ENCODE results near the gene HSDL2. TPM values are rescaled to one million over a fixed set of nuclear protein-coding genes. Genes with fewer than 3 reads are reported as not detected.
"Not testable (repeated sequence)": the region's sequence is repeated elsewhere in the genome, so short reads cannot be mapped to it uniquely, and the experiment has no call there.

The HSDL2 gene
- total RNA-seq, 2 donors from 2014 or later: 93.0 to 127 TPM

- no peak overlapping the region for H3K4me3 ChIP-seq
- no peaks in the 10 kb centered on the region for H3K27me3 ChIP-seq
- no peaks in the 10 kb centered on the region for H3K4me1 ChIP-seq
- TF ChIP-seq, protein P1, sequence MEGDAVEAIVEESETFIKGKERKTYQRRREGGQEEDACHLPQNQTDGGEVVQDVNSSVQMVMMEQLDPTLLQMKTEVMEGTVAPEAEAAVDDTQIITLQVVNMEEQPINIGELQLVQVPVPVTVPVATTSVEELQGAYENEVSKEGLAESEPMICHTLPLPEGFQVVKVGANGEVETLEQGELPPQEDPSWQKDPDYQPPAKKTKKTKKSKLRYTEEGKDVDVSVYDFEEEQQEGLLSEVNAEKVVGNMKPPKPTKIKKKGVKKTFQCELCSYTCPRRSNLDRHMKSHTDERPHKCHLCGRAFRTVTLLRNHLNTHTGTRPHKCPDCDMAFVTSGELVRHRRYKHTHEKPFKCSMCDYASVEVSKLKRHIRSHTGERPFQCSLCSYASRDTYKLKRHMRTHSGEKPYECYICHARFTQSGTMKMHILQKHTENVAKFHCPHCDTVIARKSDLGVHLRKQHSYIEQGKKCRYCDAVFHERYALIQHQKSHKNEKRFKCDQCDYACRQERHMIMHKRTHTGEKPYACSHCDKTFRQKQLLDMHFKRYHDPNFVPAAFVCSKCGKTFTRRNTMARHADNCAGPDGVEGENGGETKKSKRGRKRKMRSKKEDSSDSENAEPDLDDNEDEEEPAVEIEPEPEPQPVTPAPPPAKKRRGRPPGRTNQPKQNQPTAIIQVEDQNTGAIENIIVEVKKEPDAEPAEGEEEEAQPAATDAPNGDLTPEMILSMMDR (IDR thresholded peaks at IDR 0.05): no peak
- H3K9me3 ChIP-seq: no peaks in the 10 kb centered on the region
- no peak overlapping the region for H3K27ac ChIP-seq
- no peak for DNase-seq (ENCODE audit: low spot score)
- no peaks in the 10 kb centered on the region for H3K36me3 ChIP-seq
Observed at GRCh38 chr9:112355427-112355897, 24.4 kb upstream of the HSDL2 start.

GRCh38 chr9:112360047-112360804 is 19.7 kb upstream of the HSDL2 start:
- Histone ChIP-seq H3K27me3 (no peaks in the 10 kb centered on the region), H3K4me3 (no peak overlapping the region), H3K36me3 (no peaks in the 10 kb centered on the region), H3K4me1 (no peaks in the 10 kb centered on the region), H3K9me3 (no peaks in the 10 kb centered on the region), H3K27ac (no peak overlapping the region)
- TF ChIP-seq, protein P1 (IDR thresholded peaks at IDR 0.05): no peak
- DNase-seq (ENCODE audit: low spot score): no peak

DNA sequence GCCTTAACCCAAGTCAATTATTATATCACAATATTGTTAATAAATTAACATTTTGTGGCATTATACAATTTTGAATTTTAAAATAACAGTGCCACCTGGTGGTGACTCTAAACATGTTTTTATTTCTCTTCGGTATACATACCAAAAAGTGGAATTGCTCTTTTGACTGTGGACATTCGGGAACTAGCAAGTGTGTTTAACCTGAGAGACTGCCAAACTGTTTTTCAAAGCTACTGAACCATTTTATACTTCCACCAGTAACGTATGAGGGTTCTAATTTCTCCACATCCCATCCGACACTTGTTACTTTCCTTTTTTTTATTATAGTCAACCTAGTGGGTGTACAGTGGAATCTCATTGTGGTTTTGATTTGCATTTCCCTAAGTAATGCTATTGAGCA is 18.3 kb upstream of the HSDL2 start:
- Histone ChIP-seq H3K4me1 (no peaks in the 10 kb centered on the region), H3K27me3 (no peaks in the 10 kb centered on the region), H3K27ac (no peak overlapping the region), H3K36me3 (no peaks in the 10 kb centered on the region), H3K4me3 (no peak overlapping the region), H3K9me3 (no peaks in the 10 kb centered on the region)
- DNase-seq (ENCODE audit: low spot score): no peak
- TF ChIP-seq, protein P1 (IDR thresholded peaks at IDR 0.05): peak; percentile 36 to 74

GRCh38 chr9:112364761-112365160 is 15.1 kb upstream of the HSDL2 start:
- no peaks in the 10 kb centered on the region for H3K4me1 ChIP-seq
- DNase-seq (ENCODE audit: low spot score): no peak
- no peak overlapping the region for H3K27ac ChIP-seq
- no peaks in the 10 kb centered on the region for H3K27me3 ChIP-seq
- no peaks in the 10 kb centered on the region for H3K9me3 ChIP-seq
- H3K4me3 ChIP-seq: no peak overlapping the region
- no peaks in the 10 kb centered on the region for H3K36me3 ChIP-seq
- TF ChIP-seq, protein P1 (IDR thresholded peaks at IDR 0.05): no peak

DNA sequence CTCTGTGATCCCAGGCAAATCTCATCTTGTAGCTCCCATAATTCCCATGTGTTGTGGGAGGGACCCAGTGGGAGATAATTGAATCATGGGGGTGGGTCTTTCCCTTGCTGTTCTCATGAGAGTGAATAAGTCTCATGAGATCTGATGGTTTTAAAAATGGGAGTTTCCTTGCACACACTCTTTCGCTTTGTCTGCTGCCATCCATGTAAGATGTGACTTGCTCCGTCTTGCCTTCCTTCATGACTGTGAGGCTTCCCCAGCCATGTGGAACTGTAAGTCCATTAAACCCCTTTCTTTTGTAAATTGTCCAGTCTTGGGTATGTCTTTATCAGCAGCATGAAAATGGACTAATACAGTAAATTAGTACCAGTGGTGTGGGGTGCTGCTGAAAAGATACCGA is 14.7 kb upstream of the HSDL2 start:
- H3K36me3 ChIP-seq; H3K4me1 ChIP-seq; H3K4me3 ChIP-seq; H3K27me3 ChIP-seq; H3K9me3 ChIP-seq; DNase-seq (ENCODE audit: low spot score); H3K27ac ChIP-seq: not testable (repeated sequence)

- TF ChIP-seq, protein P1 (IDR thresholded peaks at IDR 0.05): no peak
- Histone ChIP-seq H3K27me3 (no peaks in the 10 kb centered on the region), H3K4me3 (no peak overlapping the region), H3K9me3 (no peaks in the 10 kb centered on the region), H3K4me1 (no peaks in the 10 kb centered on the region), H3K27ac (no peak overlapping the region), H3K36me3 (no peaks in the 10 kb centered on the region)
- no peak for DNase-seq (ENCODE audit: low spot score)
Observed at GRCh38 chr9:112366591-112366990, 13.3 kb upstream of the HSDL2 start.

Data from right atrium auricular region (tissue), 2 donors.